ENCODE data around the gene MOSPD3.

- no peak for TF ChIP-seq CTCF (IDR thresholded peaks at IDR 0.05)
- TF ChIP-seq EZH2 (IDR thresholded peaks at IDR 0.05): no peak
- no peak for TF ChIP-seq EZH2phosphoT487 (IDR thresholded peaks at IDR 0.05)
Measured at GRCh38 chr7:100614308-100614861, 2.0 kb downstream of the MOSPD3 start.
